ENCODE measurements around the gene RBM4.
"Not testable (repeated sequence)": the region's sequence is repeated elsewhere in the genome, so short reads cannot be mapped to it uniquely, and the experiment has no call there.

Gene RBM4

GRCh38 chr11:66617155-66617834 is 21.2 kb upstream of the RBM4 start:
- no peak for DNase-seq

DNA sequence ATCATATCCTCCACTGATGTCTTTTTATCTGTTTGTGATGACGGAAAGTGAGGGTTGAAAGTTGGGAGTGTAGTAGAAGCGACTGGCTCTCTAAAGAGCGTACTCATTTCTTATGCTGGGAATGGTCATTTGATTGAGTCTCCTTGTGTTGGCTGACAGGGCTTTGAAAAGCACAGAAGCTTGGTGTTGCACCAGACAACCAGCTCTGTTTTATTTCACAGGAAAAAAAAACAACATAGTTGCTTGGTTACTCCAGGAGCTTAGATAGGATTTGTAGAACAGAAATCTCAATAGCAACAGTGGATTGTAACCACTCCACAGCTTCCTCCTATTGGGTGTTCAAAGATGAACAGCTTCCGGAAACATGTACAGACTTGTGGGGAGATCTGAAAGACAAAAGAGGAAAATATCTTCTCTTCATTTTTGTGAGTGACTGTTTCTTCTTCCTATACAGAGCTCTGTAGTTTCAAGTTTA is 19.4 kb upstream of the RBM4 start:
- no peak for DNase-seq

DNA sequence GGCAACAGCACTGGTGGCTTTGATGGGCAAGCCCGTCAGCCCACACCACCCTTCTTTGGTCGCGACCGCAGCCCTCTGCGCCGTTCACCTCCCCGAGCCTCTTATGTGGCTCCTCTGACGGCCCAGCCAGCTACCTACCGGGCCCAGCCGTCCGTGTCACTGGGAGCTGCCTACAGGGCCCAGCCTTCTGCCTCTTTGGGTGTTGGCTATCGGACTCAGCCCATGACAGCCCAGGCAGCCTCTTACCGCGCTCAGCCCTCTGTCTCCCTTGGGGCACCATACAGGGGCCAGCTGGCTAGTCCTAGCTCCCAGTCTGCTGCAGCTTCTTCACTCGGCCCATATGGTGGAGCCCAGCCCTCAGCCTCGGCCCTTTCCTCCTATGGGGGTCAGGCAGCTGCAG is 14.1 kb upstream of the RBM4 start:
- DNase-seq, result no peak

DNA sequence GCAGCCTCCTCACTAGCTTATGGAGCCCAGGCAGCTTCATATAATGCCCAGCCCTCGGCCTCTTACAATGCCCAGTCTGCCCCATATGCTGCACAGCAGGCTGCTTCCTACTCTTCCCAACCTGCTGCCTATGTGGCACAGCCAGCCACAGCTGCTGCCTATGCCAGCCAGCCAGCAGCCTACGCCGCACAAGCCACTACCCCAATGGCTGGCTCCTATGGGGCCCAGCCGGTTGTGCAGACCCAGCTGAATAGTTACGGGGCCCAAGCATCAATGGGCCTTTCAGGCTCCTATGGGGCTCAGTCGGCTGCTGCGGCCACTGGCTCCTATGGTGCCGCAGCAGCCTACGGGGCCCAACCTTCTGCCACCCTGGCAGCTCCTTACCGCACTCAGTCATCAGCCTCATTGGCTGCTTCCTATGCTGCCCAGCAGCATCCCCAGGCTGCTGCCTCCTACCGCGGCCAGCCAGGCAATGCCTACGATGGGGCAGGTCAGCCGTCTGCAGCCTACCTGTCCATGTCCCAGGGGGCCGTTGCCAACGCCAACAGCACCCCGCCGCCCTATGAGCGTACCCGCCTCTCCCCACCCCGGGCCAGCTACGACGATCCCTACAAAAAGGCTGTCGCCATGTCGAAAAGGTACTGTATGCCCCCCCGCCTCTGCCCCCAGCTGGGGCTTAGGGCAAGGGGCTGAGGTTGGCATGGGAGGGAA is 13.3 kb upstream of the RBM4 start:
- no peak for DNase-seq

DNA sequence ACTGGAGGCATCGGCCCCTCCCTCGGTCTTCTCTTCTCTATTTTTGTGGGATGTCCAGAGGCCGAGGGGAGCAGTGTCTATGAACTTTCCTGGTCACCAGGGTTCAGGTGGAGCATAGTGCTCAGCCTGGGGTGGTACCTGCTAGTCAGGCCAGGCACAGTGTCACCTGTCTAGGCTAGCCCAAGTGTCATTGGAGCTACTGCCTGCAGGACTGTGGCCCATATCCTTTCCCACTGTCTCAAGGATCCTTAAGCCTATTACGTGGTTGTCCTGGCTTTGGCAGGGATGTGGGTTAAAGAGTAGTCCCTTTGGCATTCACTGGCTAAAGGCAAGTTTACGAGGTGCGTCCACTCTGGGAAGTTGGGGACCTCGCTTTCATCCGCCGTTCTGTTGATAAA is 12.8 kb upstream of the RBM4 start:
- no peak for DNase-seq

- DNase-seq, result no peak
Measured at GRCh38 chr11:66626382-66626781, 12.1 kb upstream of the RBM4 start.

DNA sequence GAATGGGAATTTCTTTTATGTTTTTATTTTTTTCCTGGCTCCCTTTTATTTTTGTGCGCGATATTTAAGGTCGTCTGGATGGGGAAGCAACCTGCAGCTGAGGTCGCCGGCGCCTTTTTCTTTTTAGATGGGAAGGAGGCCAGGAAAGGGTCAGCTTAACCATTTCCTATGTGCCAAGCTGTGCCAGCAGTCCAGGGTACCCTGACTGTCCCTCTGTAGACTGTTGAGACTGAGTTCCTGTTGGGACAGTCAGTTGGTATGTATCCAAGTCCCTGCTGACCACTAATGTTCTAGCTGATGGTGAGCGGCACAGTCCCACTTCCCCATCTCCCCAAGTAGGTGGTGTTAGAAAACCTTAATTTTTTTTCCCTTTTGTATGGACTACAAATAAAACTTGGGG is 11.6 kb upstream of the RBM4 start:
- no peak for DNase-seq

DNA sequence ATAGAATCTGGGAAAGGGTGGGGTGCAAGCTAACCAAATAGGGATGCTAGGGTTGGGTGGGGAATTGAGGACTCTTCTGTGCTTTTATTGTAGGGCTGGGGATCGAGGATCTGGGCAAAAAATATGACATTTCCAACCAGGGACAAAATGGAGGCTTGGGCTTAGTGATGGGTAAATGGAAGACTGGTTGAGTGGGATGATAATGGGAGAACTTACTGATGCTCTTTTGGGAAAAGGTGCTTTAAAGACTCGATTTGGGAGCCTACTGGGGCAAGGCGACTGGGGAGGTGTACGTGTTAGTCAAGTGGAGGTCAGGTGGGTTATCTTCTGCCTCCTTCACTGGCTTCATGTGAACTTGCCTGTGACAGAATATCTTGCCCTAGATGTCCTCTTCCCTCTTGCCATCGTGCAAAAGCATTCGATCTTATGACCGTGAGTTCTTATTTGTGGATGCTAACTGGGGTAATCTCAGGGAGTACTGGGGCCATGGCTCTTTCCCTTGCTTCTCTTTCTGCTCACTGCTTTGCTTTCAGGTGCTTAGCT is 10.4 kb upstream of the RBM4 start:
- no peak for DNase-seq

GRCh38 chr11:66629356-66629755 is 9.1 kb upstream of the RBM4 start:
- DNase-seq, result no peak

GRCh38 chr11:66631883-66632282 is 6.6 kb upstream of the RBM4 start:
- no peak for DNase-seq

GRCh38 chr11:66632952-66633351 is 5.6 kb upstream of the RBM4 start:
- no peak for DNase-seq

- DNase-seq, result no peak
Measured at GRCh38 chr11:66636411-66636810, 2.1 kb upstream of the RBM4 start.

DNA sequence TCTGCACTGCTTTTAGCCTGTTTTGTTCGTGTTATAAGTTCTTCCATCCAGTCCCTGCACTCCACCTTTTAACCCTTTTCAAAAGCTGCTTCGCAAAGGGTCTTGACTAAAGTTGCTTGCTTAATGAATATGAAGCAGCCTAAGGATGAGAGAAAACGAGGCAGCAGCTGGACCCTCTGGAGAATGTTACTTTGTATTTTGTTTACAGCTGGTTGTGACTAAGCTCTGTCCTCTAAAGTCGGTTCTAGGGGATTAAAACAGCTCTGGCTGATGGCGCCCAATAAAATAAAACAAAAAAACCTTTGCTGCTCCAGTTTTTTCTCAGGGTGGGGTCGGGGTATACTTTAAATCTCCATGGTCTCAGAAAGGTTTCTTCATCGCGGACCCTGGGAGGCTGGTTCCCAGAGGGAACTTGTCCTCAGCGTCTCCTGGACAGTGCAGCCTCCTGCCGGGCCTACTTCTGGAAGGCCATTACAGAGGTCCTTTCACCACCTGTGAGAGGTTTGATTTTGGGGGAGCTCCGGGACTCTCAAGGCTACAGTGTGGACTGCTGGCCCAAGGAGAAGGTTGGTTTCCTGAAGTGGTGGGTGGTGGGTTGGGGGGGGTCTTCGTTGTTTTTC is 836 bp upstream of the RBM4 start:
- DNase-seq, result no peak

- no peak for DNase-seq
Measured at GRCh38 chr11:66639066-66639813, 737 bp downstream of the RBM4 start.

- DNase-seq, result not testable (repeated sequence)
Measured at GRCh38 chr11:66639814-66640340, 1.4 kb downstream of the RBM4 start.

DNA sequence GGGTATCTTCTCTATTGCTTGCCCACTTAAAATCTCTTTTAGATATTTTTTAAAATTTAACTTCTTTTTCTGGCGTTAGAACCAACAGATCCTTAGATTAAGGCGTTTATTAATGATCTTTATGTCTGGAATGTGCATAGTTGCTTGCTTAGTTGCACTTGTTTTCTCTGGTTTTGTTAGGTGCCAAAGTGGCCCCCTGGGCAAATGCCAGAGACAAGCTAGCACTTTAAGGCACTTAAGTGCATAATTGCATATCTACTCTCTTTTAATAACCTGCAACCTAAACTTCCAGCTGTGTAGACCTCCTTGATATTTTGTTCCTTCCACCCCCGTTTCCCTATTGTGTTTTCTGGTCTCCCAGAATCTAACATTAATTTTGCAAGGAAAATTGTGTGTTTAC is 3.3 kb downstream of the RBM4 start:
- DNase-seq, result no peak

- DNase-seq, result no peak
Measured at GRCh38 chr11:66643745-66644437, 5.4 kb downstream of the RBM4 start.

- no peak for DNase-seq
Measured at GRCh38 chr11:66646828-66647227, 8.3 kb downstream of the RBM4 start.

DNA sequence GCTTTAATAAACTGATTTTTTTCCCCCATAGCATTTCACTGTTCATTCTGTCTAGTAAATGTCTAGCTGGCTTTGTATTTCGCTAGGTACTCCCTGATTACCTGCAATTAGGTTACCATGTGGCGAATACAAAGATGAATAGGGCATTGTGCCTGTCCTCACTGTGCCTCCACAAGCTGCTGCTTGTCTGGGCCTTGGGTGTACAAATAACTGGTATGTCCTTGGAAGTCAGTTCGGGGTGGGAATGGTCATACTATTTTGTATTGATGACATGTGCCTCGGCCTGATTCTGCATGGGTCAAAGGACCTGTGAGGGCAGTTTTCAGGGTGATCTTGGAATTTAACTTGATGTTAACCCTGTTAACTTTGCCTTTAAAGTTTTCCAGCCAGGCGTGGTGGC is 11.4 kb downstream of the RBM4 start:
- DNase-seq, result no peak

DNA sequence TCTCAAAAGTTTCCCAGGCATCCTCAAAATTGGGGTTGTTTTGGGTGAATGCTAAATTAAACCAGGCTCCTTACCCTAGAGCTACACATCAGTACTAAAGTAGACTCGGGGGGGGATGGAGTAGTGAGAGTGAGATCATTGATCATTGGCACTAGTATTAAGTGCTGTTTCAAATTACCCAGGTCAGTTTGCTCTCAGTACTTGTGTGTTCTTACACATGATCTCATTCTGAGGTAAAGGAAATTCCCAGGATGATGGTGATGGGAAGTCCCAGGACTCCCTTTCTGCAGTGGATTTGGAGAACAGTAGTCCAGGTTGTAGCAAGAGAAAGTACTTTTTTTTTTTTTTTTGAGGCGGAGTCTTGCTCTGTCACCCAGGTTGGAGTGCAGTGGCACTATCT is 12.5 kb downstream of the RBM4 start:
- no peak for DNase-seq

DNA sequence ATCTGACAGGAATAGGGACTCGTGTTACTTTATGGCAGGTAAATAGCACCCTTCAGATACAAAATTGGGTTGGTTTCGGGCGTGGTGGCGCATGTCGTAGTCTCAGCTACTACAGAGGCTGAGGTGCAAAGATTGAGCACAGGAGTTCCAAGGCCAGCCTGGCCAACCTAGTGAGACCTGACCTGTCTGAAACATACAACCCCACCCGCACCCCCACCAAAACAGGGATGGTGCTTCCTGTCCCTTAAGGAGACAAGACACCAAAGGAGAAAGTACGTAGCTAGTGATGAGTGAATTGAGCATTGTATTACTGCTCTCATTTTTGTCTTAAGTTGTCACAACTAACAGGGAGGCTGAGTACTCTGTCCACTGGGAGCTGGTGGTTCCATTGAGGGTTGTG is 14.1 kb downstream of the RBM4 start:
- no peak for DNase-seq

- DNase-seq, result no peak
Measured at GRCh38 chr11:66653123-66653522, 14.6 kb downstream of the RBM4 start.
